NCI-H1417 treated with DMSO at 0.1 percent for 48 hours (cell line): ENCODE measurements around the gene ZSWIM5.

Experiments used
- DNase-seq: peaks from one replicate; lab custom pipeline; 2025; lab: John Stamatoyannopoulos, UW

ZSWIM5 gene

DNA sequence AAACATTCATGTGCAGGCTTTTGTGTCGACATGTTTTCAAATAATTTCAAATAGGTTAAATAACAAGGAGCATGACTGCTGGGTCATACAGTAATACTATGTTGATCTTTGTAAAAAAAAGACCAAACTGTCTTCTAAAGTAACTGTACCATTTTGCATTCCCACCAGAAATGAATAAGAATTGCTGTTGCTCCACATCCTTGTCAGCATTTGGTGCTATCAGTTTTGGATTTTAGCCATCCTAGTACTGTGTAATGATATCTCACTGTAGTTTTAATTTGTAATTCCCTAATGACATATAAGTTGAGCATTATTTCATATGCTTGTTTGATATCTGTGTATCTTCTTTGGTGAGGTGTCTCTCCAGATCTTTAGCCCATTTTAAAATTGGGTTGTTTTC lies 182.7 kb downstream of the ZSWIM5 start:
- DNase-seq: no peak

DNA sequence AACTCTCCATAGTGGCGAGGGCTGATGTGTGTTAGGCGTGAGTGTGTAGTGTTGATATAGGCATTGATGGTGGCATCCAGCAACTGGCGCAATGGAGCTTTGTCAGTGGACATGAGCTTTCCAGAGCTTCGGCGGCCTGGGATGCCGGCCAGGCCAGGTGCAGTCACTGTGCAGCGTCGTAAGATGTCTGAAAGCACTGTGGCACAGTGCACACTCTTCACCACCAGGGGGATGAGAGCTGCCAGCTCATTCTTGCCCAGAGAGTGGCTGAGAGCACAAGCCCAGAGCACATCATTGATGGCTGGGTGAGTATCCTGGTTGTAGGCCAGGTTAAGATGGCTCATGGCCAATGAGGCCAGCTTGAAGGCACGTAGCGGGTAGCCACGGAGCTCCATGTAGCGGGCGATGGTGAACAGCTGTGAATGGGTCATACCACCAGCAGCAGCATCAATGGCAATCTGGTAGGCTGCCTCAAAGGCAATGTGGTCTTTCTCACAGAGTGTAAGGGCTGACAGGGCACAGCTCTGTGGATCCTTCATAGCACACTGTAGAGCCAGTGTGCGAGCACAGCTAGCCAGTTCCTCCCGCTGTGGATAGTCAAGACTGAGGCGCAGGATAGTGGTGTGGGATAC lies 187.7 kb downstream of the ZSWIM5 start:
- no peak for DNase-seq

DNA sequence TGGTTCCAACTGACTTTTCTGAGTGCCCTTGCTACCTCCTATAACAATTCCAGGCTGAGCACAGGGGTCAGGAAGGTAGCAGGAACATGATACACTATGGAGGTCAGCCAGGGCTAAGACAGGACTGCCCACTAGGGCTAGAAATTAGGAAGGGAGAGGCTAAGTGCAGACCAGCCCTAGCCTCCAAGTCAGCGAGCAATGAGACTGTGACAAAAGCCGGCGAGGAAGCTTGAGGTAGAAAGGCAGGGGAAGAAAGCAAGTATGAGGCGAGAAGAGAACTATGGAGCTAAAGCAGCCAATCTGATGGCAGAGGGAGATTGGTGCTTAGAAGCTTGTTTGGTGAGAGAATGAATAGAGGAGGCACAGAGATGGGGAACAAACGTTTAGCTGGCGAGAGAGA lies 189.6 kb downstream of the ZSWIM5 start:
- no peak for DNase-seq

DNA sequence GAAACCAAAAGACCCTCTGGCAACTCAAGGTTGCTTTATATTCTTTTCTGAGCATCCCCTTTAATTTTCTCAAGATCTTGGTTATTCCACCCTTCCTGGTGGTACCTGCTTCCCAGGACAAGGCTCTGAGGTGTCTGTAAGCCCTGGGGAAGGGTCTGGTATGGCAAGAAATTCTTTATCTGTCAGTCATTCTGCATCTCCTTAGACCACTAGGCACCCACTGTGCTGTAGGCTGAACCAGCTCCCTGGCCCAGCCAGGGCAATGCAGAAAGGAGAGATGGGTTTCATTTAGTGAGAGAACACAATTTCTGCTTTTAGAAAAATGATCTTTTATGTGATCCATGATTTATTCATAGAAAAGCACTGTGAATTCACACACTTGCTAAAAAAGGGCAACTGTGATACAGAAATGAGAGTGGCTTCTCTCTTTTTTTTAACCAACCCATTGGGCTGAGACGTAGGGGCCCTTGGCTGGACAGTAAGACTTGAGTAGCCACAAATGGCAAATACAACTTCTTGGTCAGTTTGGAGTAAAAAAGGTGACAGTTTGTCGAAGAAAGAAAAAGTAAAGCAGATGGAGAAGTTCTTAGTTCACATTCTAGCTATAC lies 190.2 kb downstream of the ZSWIM5 start:
- DNase-seq: no peak

DNA sequence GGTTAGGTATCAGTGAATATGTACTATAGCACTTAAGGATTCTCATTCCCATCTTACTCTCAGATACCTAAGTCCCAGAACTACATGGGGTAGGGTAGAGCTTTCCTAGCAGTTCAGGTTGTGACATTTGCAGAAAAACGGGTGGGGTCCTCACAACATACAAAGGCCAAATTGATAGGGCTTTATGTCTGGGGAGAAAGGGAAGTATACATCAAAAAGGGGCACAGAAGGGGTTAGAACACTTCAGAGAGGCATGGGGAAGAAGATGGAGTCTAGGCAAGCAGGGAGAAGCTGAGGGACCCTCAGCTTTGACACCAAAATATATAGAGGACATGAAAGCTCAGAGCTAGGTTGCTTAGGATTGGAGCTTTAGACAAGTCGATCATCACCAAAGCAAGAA lies 190.7 kb downstream of the ZSWIM5 start:
- DNase-seq: no peak

DNA sequence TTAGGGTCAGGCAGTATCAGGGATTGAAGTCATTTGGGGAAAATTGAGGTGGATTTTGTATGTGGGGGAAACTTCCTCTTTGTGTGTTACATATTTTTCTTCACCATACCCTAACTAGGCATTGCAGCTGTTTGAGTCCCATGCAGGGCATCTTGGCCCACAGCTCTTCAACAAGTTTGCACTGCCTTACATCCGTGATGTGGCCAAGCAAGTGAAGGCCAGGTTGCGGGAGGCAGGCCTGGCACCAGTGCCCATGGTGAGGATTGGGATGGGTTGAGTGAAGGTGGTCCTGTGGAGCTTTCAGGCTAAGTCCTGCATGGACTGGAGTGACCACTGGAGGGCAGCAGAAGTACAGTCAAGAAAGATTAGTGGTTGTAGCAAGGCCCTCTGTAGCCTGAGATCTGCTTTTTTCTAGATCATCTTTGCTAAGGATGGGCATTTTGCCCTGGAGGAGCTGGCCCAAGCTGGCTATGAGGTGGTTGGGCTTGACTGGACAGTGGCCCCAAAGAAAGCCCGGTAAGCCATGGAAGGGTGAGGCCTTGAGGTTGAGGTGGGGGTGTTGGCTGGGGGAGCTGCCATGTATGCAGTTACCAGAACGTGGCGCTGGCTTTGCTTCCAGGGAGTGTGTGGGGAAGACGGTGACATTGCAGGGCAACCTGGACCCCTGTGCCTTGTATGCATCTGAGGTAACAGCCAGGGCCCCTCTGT lies 191.9 kb downstream of the ZSWIM5 start:
- no peak for DNase-seq

DNA sequence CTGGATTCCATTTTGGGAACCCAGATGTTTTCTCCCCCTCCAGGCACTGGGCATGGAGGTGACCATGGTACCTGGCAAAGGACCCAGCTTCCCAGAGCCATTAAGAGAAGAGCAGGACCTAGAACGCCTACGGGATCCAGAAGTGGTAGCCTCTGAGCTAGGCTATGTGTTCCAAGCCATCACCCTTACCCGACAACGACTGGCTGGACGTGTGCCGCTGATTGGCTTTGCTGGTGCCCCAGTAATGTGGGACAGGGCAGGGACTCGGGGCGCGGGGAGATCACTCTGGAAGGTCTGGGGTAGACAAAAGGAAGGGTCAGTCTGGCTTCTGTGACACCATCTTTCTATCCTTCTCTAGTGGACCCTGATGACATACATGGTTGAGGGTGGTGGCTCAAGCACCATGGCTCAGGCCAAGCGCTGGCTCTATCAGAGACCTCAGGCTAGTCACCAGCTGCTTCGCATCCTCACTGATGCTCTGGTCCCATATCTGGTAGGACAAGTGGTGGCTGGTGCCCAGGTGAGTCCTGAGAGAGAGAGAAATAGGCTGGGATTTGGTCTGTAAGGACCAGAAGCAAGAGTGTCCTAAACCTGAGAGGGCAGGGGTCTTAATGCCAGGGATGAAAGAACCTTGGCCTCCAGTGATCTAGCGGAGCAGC lies 192.7 kb downstream of the ZSWIM5 start:
- DNase-seq: no peak

DNA sequence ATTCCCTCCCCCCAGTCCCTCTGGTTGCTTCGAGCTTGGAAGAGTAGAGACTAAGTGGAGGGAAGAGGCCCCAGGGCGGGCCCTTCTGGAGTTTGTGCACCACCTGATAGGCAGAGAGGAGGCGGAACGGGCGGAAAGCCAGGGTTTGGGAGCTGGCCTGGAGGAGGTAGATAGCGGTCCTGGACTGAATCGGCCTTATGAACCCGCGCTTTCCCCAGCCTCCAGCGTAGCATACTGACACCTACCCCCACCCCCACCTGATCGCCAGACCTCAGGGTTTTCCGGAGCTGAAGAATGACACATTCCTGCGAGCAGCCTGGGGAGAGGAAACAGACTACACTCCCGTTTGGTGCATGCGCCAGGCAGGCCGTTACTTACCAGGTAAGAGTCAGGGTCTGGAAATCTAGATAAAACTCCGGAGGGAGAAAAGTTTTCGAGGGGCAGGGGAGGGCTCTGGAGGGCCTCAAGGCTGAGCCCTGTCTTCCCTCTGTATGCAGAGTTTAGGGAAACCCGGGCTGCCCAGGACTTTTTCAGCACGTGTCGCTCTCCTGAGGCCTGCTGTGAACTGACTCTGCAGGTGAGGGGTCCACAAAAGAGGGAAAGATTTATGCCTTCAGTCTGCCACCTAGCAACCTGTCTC lies 193.6 kb downstream of the ZSWIM5 start:
- no peak for DNase-seq

DNA sequence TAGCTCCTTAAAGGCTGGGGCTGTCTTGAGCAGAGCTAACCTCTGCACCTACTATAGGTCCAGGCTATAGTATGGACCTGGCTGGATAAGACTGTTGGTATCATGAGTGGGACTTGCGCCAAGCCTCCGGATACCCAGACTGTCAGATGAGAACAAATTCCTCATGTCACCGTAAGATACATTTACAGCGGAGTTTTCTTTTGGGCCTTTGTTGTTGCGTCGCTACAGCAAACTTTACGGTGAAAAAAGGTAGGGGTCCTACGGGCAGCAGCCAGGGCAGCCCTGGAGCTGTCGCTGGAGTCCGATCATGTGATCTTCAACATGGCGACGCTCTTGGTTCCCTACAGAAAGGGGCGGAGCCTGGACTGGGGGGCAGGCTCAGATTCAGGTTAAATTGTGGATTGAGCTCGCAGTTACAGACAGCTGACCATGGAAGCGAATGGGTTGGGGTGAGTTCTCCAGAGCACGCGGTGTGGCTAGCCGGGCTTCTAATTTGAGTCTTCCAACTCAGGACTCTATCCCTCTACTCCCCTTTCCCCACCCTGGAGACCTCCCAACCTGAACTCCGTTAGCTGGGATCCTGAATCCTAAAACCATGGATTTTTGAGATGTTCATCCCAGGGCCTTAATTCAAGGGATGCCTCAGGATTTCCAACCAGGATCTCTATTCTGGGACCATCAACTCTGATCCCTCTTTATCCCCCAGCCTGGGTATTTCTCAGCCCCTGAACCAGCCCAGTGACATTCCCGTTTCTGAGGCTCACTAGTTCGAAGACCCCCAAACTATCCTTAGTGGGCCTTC lies 194.4 kb downstream of the ZSWIM5 start, which contains the start of gene UROD:
Gene UROD (plus strand): TSS at position 418 of the 802 bp plus-strand sequence. CDS start 12 bp downstream, at position 430.
- peak; percentile 77 for DNase-seq

DNA sequence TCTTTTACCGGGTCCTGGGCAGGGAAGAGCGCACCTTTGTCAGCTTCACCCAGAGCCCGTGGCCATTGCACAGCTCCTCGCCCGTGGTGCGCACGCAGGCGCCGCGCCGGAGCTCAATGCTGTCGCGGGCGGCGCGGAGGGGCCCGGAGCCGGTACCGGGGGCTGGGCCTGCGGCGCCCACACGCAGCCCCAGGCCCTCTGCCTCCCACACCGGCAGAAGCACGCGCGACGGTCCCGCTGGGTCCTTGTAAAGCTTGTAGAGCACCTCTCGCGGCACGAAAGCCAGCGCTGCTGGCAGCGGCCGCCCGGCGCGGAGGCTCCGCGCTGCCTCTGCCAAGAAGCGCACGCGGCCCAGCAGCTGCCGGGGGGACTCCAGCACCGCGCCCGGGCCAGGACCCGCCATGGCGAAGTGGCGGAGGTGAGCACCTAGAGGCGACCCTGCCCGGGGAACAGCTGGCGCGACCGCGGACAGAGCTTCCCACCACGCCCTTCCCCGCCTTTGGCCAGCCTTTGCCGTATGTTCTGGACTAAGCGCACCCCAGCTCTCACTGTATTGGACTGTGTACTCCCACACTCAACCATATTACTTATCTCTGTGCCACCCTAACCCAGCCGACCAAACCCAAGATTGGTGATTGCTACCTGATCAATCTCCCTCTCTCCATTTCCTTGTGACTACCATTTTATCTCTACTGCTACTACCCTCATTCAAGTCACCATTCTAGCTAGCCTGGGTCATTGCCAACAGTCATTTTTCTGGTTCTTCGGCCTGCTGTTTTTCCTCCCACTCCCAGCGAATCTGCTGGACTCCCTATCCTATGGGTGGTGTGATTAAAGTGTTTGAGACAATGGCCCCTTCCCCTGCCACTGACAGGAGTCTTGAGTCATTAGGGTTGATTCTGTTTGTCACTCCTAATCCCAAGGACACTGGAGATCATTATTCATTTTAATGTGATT lies 195.3 kb downstream of the ZSWIM5 start, which contains the start of gene HECTD3:
Gene HECTD3 (minus strand): TSS at position 470 of the 957 bp plus-strand sequence. CDS start 67 bp downstream, at position 403.
- peak; percentile 14 for DNase-seq

DNA sequence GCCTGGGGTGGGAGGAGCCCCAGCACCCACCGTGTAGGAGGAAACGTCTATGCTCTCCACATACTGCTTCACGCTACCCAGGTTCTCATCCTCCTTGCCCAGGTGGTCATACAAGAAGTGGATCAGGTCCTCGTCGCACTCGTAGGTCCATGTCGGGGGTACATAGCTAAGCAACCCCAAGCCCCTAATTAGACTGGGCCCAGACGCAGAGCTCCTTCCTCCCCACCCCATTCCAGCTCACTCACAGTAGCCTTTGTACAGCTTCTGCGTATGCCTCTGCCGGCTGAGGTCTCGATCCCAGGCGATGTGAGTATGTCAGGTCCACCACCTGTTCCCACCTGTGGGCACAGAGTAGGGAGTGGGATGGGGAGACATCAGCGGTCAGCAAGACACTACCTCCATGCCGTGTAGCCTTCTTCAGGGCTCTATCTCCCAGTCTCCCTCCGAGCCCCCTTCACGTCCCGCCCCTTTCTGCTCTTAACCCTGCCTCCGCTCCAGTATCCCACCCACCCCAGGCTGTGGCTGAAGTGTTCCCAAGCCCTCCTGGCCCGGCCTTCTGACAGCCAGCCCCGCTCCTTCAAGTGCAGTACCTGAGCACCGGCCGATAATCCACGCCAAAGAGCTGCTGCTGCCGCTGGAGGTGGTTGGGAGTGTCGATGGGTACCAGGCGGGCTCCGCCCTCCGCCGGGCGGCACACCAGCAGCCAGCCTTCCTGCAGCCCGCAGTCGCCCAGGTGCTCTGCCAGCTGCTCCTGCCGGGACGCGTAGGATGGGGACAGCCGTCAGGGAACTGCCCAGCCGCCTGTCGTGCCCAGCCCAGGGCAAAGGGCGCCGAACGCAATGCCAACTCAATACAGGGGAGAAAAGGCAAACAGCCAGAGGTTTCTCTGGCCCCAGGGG lies 196.2 kb downstream of the ZSWIM5 start:
- DNase-seq: no peak

DNA sequence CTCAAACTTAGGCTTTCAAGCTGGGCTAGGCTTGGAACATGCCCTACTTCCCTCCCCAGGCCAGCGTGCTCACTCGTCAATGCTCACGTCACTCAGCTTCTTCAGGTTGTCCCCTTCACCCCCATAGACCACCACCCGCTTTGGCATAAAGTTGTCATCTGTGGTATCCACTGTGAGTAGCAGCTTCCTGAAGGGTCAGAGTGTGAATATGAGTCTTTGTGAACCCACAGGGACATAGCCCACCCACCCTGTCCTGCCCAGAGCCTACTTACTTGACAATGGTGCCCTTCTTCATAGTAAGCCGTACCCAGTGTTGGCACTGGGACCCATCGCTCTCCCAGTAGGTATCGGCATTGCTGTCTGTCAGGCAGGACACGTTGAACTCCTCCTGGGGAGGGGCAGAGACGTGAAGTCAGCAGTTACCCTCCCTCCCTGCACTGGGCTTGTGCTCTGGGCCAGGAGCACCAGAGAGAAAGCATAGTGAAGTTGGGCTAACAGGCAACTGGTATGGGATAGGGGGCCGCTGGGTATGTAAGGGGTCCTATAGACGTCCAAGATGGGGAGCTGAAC lies 197.0 kb downstream of the ZSWIM5 start:
- DNase-seq: no peak

DNA sequence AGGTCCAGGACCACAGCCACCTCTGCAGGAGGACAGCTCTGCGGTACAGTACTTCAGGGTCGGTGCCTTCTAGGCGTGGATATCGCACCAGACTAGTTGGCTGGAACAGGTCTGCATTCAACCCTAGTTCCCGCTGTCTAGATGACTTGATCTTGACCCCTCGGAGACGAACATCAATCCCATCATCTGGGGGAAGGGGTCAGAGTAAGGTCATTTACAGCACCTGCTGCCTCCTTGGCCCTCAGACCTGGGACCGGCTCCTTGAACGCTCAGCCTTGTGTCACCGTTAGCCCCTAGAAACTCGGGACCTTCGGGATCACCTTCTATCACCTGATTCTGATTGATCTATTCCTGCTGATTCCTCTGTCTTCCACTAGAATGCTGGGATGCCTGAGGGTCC lies 197.9 kb downstream of the ZSWIM5 start:
- no peak for DNase-seq

DNA sequence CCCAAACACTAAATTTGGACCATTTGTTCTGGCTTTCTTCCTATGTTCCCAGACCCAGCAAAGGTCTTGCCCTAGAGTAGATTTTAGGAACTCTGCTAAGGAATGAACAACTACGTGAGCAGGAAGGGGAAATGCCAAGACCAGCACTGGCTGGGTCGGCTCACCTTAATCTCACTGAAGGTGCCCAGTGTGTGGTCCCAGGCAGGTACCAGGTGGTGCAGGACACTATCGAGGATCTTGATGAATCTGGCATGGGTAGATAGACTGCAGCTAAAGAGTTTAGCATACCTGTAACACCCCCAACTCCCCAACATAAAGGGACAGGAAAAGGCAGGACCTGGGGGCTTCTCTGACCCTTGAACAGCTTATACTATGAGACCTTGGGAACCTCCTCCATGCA lies 198.3 kb downstream of the ZSWIM5 start:
- DNase-seq: no peak

DNA sequence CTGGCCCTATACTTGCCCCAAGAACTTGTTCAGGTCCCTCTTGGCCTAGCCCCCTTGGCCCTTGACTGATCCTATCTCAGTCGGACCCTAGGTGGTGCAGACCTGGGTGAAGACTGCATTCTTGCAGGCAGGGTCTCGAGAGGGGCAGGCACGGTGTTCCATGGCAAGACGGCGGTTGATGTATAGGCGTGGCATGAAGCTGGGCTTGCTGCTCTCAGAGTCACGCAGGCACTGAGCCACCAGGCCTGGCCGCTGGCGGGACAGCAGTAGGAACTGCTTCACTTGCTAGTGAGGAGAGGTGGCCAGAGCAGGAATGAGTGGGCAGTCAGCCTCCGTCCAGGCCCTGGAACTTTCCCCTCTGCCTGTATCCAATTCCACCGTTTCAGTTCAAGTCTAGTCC lies 199.1 kb downstream of the ZSWIM5 start:
- no peak for DNase-seq

DNA sequence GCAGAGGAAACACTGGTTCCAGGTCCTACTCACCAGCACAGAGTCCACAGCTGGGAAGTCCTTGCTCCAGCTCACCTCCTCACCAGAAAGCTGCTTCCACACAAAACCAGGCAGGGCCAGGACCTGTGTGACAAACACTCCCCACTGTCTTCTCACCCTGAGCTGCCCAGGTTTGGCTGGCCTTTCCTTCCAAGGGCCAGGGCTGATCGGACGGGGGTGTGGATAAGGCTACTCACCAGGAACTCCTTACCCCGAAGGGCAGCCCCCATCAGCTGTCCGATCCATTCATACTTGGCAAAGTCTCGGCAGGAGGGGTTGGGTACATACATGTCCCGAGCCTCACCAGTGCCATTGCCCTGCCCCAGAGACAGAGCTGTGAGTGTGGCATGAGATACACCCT lies 200.6 kb downstream of the ZSWIM5 start:
- DNase-seq: no peak

DNA sequence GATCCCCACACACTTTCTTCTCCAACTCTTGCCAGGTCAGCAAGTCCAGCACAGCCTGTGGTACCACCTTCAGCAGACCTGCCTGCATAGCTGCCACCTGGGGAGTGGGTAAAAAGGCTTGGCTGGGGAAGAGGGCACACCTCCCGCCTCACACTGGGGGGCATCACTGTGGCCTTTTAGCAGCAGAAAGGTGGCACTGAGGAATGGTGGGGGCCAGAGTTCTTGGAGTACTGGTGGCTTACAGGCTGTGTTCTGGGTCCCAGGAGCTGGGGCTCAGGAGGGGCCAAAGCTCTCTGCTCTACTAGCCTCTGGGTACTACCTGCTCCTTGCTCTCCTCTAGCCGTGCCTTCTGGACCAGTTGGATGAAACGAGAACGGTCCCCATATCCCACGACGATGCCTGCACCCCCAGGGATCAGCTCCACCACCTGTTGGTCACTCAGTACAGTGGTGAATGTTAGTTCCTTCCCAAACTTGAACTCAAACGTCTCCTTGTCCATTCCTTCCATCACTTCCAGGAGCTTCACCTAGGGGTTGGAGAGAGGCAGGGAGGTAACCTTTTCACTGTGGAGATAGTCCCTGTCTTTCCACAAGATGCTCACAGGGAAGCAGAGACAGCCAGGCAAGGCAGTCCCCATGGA lies 202.0 kb downstream of the ZSWIM5 start:
- no peak for DNase-seq

DNA sequence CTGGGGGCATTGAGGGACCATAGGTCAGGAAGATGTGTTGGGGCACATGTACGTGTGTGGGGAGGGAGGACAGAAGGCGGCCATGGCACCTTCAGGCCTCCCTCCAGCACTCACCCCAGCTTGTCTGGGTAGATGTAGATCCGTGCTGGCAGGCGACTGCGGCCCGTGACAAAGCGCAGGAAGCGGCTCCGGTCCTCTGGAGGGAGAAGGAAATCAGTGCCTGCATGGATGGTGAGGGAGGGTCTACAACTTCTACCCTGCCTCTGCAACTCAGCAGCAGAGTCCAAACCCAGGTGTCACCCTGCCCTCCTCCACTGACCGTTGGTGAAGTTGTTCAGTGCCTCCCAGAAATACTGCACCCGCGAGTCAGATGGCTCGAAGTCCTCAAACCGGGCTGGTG lies 202.7 kb downstream of the ZSWIM5 start:
- no peak for DNase-seq
